Omental fat pad (tissue), 4 donors: ENCODE measurements around the gene MAPRE2. TPM values are rescaled to one million over a fixed set of nuclear protein-coding genes. Genes with fewer than 3 reads are reported as not detected.

Experiments
- ATAC-seq: fragments of 150-250 bp; one replicate; pipeline ENCODE4 v1.9.1; 2016; ENCODE audit warnings: mild to moderate bottlenecking, moderate library complexity; ENCODE audit not compliant: low FRiP score
- DNase-seq: peaks from one replicate; pipeline ENCODE4 v3.0.0-alpha.2; 2019; ENCODE audit warnings: low spot score
- CTCF ChIP-seq, 3 donors: fragments of 450-650 bp; IDR thresholded peaks; one replicate each; pipeline ENCODE4 v1.5.1; 2016 to 2017; ENCODE audit warnings: antibody characterized with exemption in 3 of 3, mild to moderate bottlenecking in 3 of 3, moderate library complexity in 2 of 3
- total RNA-seq, 4 donors: library from RNA; depleted of rRNA; stranded (reverse); fragments of >200 nt; gene quantifications; one replicate each; pipeline ENCODE4 v1.1.0, GENCODE V29; 2016

The MAPRE2 gene
- total RNA-seq, 4 donors from 2014 or later: 19.7 to 35.6 (median 24.8) TPM

- TF ChIP-seq CTCF (IDR thresholded peaks at IDR 0.05): no peak
- DNase-seq (no peak), ATAC-seq (peak; percentile 85)
These were observed 16.2 kb upstream of the MAPRE2 start for GRCh38 chr18:35024965-35025364.

- no peak for TF ChIP-seq CTCF (IDR thresholded peaks at IDR 0.05)
- DNase-seq: no peak
- ATAC-seq: no peak
These were observed 14.7 kb upstream of the MAPRE2 start for GRCh38 chr18:35026407-35027061.

GRCh38 chr18:35027206-35027605 is 14.0 kb upstream of the MAPRE2 start:
- DNase-seq (no peak), ATAC-seq (no peak)
- no peak for TF ChIP-seq CTCF (IDR thresholded peaks at IDR 0.05)

GRCh38 chr18:35028536-35028935 is 12.7 kb upstream of the MAPRE2 start:
- no peak for TF ChIP-seq CTCF (IDR thresholded peaks at IDR 0.05)
- DNase-seq: no peak
- ATAC-seq: no peak

GRCh38 chr18:35029103-35029502 is 12.1 kb upstream of the MAPRE2 start:
- no peak for TF ChIP-seq CTCF (IDR thresholded peaks at IDR 0.05)
- ATAC-seq (peak; percentile 43), DNase-seq (no peak)

- TF ChIP-seq CTCF (IDR thresholded peaks at IDR 0.05): no peak
- ATAC-seq: peak; percentile 46
- DNase-seq: no peak
These were observed 11.4 kb upstream of the MAPRE2 start for GRCh38 chr18:35029770-35030169.

GRCh38 chr18:35030277-35030989 is 10.8 kb upstream of the MAPRE2 start:
- no peak for ATAC-seq
- no peak for TF ChIP-seq CTCF (IDR thresholded peaks at IDR 0.05)
- DNase-seq: no peak
